Hematopoietic multipotent progenitor cell (in vitro differentiated cells): ENCODE results near the gene FAR2. TPM values are rescaled to one million over a fixed set of nuclear protein-coding genes. Genes with fewer than 3 reads are reported as not detected.
"Not testable (repeated sequence)": the region's sequence is repeated elsewhere in the genome, so short reads cannot be mapped to it uniquely, and the experiment has no call there.

Experiments
- DNase-seq, 3 donors: peaks; one replicate each; pipeline ENCODE4 v3.0.0-alpha.2; 2011 to 2015; ENCODE audit warnings: low read depth in 2 of 3, low spot score in 2 of 3
- total RNA-seq: library from RNA; depleted of rRNA; stranded (reverse); fragments of >200 nt; gene quantifications from one replicate; pipeline ENCODE4 v1.2.3, GENCODE V29; 2012

The FAR2 gene
- total RNA-seq, 1 donor: 40.4 TPM

- not testable (repeated sequence) for DNase-seq
Observed at GRCh38 chr12:29385194-29385593, 236.1 kb downstream of the FAR2 start.

Other genes starting within 250 kb of the FAR2 start
- 16.4 TPM for gene ERGIC2, start 231.9 kb downstream of the FAR2 start, total RNA-seq